DMS 273 (cell line): Measurements from ENCODE around the gene WRNIP1.

Source experiments
- DNase-seq: peaks from one replicate; lab custom pipeline; 2025; ENCODE audit not compliant: unreplicated experiment; lab: John Stamatoyannopoulos, UW

The WRNIP1 gene

DNA sequence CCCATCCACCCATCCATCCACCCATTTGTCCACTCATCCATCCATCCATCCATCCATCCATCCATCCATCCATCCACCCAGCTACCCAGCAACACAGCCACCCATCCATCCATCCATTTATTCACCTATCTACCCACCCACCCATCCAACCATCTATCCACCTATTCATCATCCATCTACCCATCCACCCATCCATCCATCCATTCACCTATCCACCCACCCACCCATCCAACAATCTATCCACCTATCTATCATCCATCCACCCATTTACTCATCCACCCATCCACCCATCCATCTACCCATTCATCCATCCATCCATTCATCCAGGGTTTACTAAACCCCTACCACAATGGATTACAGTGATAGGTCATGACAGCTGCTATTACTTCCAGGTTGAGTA, 69.1 kb downstream of the WRNIP1 start:
- DNase-seq: no peak
